Upper lobe of right lung (tissue), 1 donor: ENCODE data around the gene B4GALNT3. TPM values are rescaled to one million over a fixed set of nuclear protein-coding genes. Genes with fewer than 3 reads are reported as not detected.

Source experiments
- ATAC-seq: fragments of 200-7000 bp; cut with Tn5 transposase; one replicate; pipeline ENCODE4 v1.9.1; 2020; ENCODE audit warnings: mild to moderate bottlenecking, moderate library complexity
- DNase-seq: peaks from one replicate; pipeline ENCODE4 v3.0.0-alpha.2; 2020
- H3K27ac ChIP-seq: fragments of 200-600 bp; one replicate; pipeline ENCODE4 v1.8.0; 2022
- H3K27me3 ChIP-seq: fragments of 200-600 bp; one replicate; pipeline ENCODE4 v1.8.0; 2022; ENCODE audit warnings: mild to moderate bottlenecking
- H3K36me3 ChIP-seq: fragments of 200-600 bp; one replicate; pipeline ENCODE4 v1.8.0; 2022
- H3K4me1 ChIP-seq: fragments of 200-600 bp; one replicate; pipeline ENCODE4 v1.8.0; 2022
- H3K4me3 ChIP-seq: fragments of 200-600 bp; one replicate; pipeline ENCODE4 v1.8.0; 2022; ENCODE audit warnings: mild to moderate bottlenecking
- H3K9me3 ChIP-seq: fragments of 200-600 bp; one replicate; pipeline ENCODE4 v1.8.0; 2022
- CTCF ChIP-seq: fragments of 200-600 bp; IDR thresholded peaks from one replicate; pipeline ENCODE4 v1.8.0; 2022; ENCODE audit warnings: antibody characterized with exemption
- intact Hi-C: fragments of 100-400 bp; cut with DNase I; formaldehyde crosslinking; loops from one replicate; pipeline ENCODE4 v1.11.0; 2022
- total RNA-seq: library from RNA; stranded (reverse); fragmentation: NEBNext Ultra II Directional; extraction: Animal tissue kit (Norgen Biotek cat#: 25700); gene quantifications from one replicate; pipeline ENCODE4 v1.2.1, GENCODE V29; 2021
- donor health status: DM: no; HTN: yes; CAD: no; lungs with severe emphysema.

B4GALNT3 gene
- total RNA-seq, 1 donor from 2014 or later, result 14.0 TPM

- Histone ChIP-seq H3K9me3 (no peaks in the 10 kb centered on the region), H3K4me3 (no peak overlapping the region), H3K27ac (no peak overlapping the region), H3K27me3 (no peaks in the 10 kb centered on the region), H3K36me3 (no peaks in the 10 kb centered on the region), H3K4me1 (peaks cover 6% of the 10 kb centered on the region)
- ATAC-seq, result no peak
- TF ChIP-seq CTCF, result no peak
- intact Hi-C loops, result no loop called here
- DNase-seq, result no peak
Measured at GRCh38 chr12:505221-505620, 45.5 kb downstream of the B4GALNT3 start.

GRCh38 chr12:507391-507796 is 47.7 kb downstream of the B4GALNT3 start:
- H3K27ac ChIP-seq, result no peak overlapping the region
- intact Hi-C loops, result no loop called here
- no peak overlapping the region for H3K4me3 ChIP-seq
- H3K36me3 ChIP-seq, result no peaks in the 10 kb centered on the region
- no peaks in the 10 kb centered on the region for H3K27me3 ChIP-seq
- DNase-seq, result no peak
- peaks cover 6% of the 10 kb centered on the region for H3K4me1 ChIP-seq
- H3K9me3 ChIP-seq, result no peaks in the 10 kb centered on the region
- ATAC-seq, result no peak
- TF ChIP-seq CTCF, result no peak

- DNase-seq (no peak), ATAC-seq (peak; percentile 19)
- Histone ChIP-seq H3K4me1 (peaks cover 6% of the 10 kb centered on the region), H3K27ac (peak overlapping the region; percentile 51), H3K36me3 (no peaks in the 10 kb centered on the region), H3K9me3 (no peaks in the 10 kb centered on the region), H3K27me3 (no peaks in the 10 kb centered on the region), H3K4me3 (no peak overlapping the region)
- no peak for TF ChIP-seq CTCF
- intact Hi-C loops, result no loop called here
Measured at GRCh38 chr12:508145-508544, 48.4 kb downstream of the B4GALNT3 start.

GRCh38 chr12:508795-509194 is 49.1 kb downstream of the B4GALNT3 start:
- ATAC-seq (peak; percentile 64), DNase-seq (no peak)
- no peak overlapping the region for H3K4me3 ChIP-seq
- H3K9me3 ChIP-seq, result no peaks in the 10 kb centered on the region
- no peaks in the 10 kb centered on the region for H3K27me3 ChIP-seq
- peak overlapping the region; percentile 51 for H3K27ac ChIP-seq
- H3K36me3 ChIP-seq, result no peaks in the 10 kb centered on the region
- intact Hi-C loops, result no loop called here
- TF ChIP-seq CTCF, result no peak
- peaks cover 6% of the 10 kb centered on the region for H3K4me1 ChIP-seq

- intact Hi-C loops, result no loop called here
- peak overlapping the region; percentile 51 for H3K27ac ChIP-seq
- TF ChIP-seq CTCF, result no peak
- ATAC-seq (peak; percentile 75), DNase-seq (peak; percentile 67)
- no peak overlapping the region for H3K4me3 ChIP-seq
- H3K36me3 ChIP-seq, result no peaks in the 10 kb centered on the region
- H3K27me3 ChIP-seq, result no peaks in the 10 kb centered on the region
- H3K4me1 ChIP-seq, result peaks cover 6% of the 10 kb centered on the region
- H3K9me3 ChIP-seq, result no peaks in the 10 kb centered on the region
Measured at GRCh38 chr12:509500-509899, 49.8 kb downstream of the B4GALNT3 start.

GRCh38 chr12:510071-510825 is 50.5 kb downstream of the B4GALNT3 start:
- Histone ChIP-seq H3K4me1 (peaks cover 6% of the 10 kb centered on the region), H3K36me3 (no peaks in the 10 kb centered on the region), H3K9me3 (no peaks in the 10 kb centered on the region), H3K27ac (peak overlapping the region; percentile 51), H3K27me3 (no peaks in the 10 kb centered on the region), H3K4me3 (no peak overlapping the region)
- TF ChIP-seq CTCF, result no peak
- intact Hi-C loops, result no loop called here
- peak; percentile 84 for ATAC-seq
- DNase-seq, result peak; percentile 74
